ENCODE measurements around the gene AAK1.

AAK1 gene

GRCh38 chr2:69600425-69600824 lies 43.1 kb downstream of the AAK1 start:
- no peak overlapping the region for H3K4me2 ChIP-seq (ENCODE audit: low read length)
- H3K79me2 ChIP-seq (ENCODE audit: low read length) = no peaks in the 10 kb centered on the region
- no peak overlapping the region for H3K27ac ChIP-seq (ENCODE audit: low read length)

GRCh38 chr2:69597843-69598610 lies 45.5 kb downstream of the AAK1 start:
- TF ChIP-seq EZH2phosphoT487 (IDR thresholded peaks at IDR 0.05; ENCODE audit: low read depth) (no peak), CTCF (IDR thresholded peaks at IDR 0.05; ENCODE audit: low read depth, low read length) (no peak)
- H3K27me3 ChIP-seq (ENCODE audit: low read depth, low read length) = no peaks in the 10 kb centered on the region
- H3K36me3 ChIP-seq (replicated peaks; ENCODE audit: low read depth, low read length) = no peaks in the 10 kb centered on the region
- H4K20me1 ChIP-seq (ENCODE audit: insufficient read depth, low read length) = no peaks in the 10 kb centered on the region
- H3K4me1 ChIP-seq (ENCODE audit: low read length) = no peaks in the 10 kb centered on the region
- H2AFZ ChIP-seq (ENCODE audit: low read depth, low read length) = no peak overlapping the region
- no peak overlapping the region for H3K27ac ChIP-seq (ENCODE audit: low read length)
- no peak overlapping the region for H3K4me3 ChIP-seq (ENCODE audit: low read length)
- H3K79me2 ChIP-seq (ENCODE audit: low read length) = no peaks in the 10 kb centered on the region
- no peak overlapping the region for H3K4me2 ChIP-seq (ENCODE audit: low read length)
- H3K9me3 ChIP-seq (ENCODE audit: insufficient read depth, low read length) = no peaks in the 10 kb centered on the region
- H3K9ac ChIP-seq (ENCODE audit: low read length) = no peak overlapping the region

More at GRCh38 chr2:69600425-69600824, 43.1 kb downstream of the AAK1 start:
- no peak overlapping the region for H2AFZ ChIP-seq (ENCODE audit: low read depth, low read length)
- H3K9ac ChIP-seq (ENCODE audit: low read length) = no peak overlapping the region
- H3K27me3 ChIP-seq (ENCODE audit: low read depth, low read length) = no peaks in the 10 kb centered on the region
- no peak for TF ChIP-seq EZH2phosphoT487 (IDR thresholded peaks at IDR 0.05; ENCODE audit: low read depth)
- no peak for TF ChIP-seq CTCF (IDR thresholded peaks at IDR 0.05; ENCODE audit: low read depth, low read length)
- no peaks in the 10 kb centered on the region for H3K36me3 ChIP-seq (replicated peaks; ENCODE audit: low read depth, low read length)
- H4K20me1 ChIP-seq (ENCODE audit: insufficient read depth, low read length) = no peaks in the 10 kb centered on the region
- peaks cover 8% of the 10 kb centered on the region for H3K4me1 ChIP-seq (ENCODE audit: low read length)
- no peaks in the 10 kb centered on the region for H3K9me3 ChIP-seq (ENCODE audit: insufficient read depth, low read length)
- H3K4me3 ChIP-seq (ENCODE audit: low read length) = no peak overlapping the region

- H2AFZ ChIP-seq (ENCODE audit: low read depth, low read length) = no peak overlapping the region
- no peak overlapping the region for H3K27ac ChIP-seq (ENCODE audit: low read length)
- TF ChIP-seq EZH2phosphoT487 (IDR thresholded peaks at IDR 0.05; ENCODE audit: low read depth) (no peak), CTCF (IDR thresholded peaks at IDR 0.05; ENCODE audit: low read depth, low read length) (no peak)
- no peak overlapping the region for H3K9ac ChIP-seq (ENCODE audit: low read length)
- 0 out of 2 replicates have a peak, but pooled peaks cover 1% of the 10 kb centered on the region for H4K20me1 ChIP-seq (ENCODE audit: insufficient read depth, low read length)
- H3K4me2 ChIP-seq (ENCODE audit: low read length) = no peak overlapping the region
- no peaks in the 10 kb centered on the region for H3K27me3 ChIP-seq (ENCODE audit: low read depth, low read length)
- no peaks in the 10 kb centered on the region for H3K4me1 ChIP-seq (ENCODE audit: low read length)
- no peak overlapping the region for H3K4me3 ChIP-seq (ENCODE audit: low read length)
- H3K36me3 ChIP-seq (replicated peaks; ENCODE audit: low read depth, low read length) = no peaks in the 10 kb centered on the region
- no peaks in the 10 kb centered on the region for H3K79me2 ChIP-seq (ENCODE audit: low read length)
- no peaks in the 10 kb centered on the region for H3K9me3 ChIP-seq (ENCODE audit: insufficient read depth, low read length)
Observed at GRCh38 chr2:69597105-69597504, 46.4 kb downstream of the AAK1 start.

GRCh38 chr2:69594341-69594740 lies 49.2 kb downstream of the AAK1 start:
- Histone ChIP-seq H3K79me2 (ENCODE audit: low read length) (no peaks in the 10 kb centered on the region), H3K4me3 (ENCODE audit: low read length) (no peak overlapping the region), H3K27ac (ENCODE audit: low read length) (no peak overlapping the region), H3K9me3 (ENCODE audit: insufficient read depth, low read length) (no peaks in the 10 kb centered on the region), H3K36me3 (replicated peaks; ENCODE audit: low read depth, low read length) (no peaks in the 10 kb centered on the region), H3K4me2 (ENCODE audit: low read length) (no peak overlapping the region), H3K4me1 (ENCODE audit: low read length) (no peaks in the 10 kb centered on the region), H3K9ac (ENCODE audit: low read length) (no peak overlapping the region), H3K27me3 (ENCODE audit: low read depth, low read length) (peaks cover 3% of the 10 kb centered on the region; the same call in 1 of the 2 replicates), H4K20me1 (ENCODE audit: insufficient read depth, low read length) (0 out of 2 replicates have a peak, but pooled peaks cover 2% of the 10 kb centered on the region), H2AFZ (ENCODE audit: low read depth, low read length) (no peak overlapping the region)
- TF ChIP-seq CTCF (IDR thresholded peaks at IDR 0.05; ENCODE audit: low read depth, low read length) (no peak), EZH2phosphoT487 (IDR thresholded peaks at IDR 0.05; ENCODE audit: low read depth) (no peak)

Measured in OCI-LY3 (cell line).